SK-N-SH (cell line): ENCODE data around the gene PTK7. TPM values are rescaled to one million over a fixed set of nuclear protein-coding genes. Genes with fewer than 3 reads are reported as not detected.
A peak's percentile ranks its signal among the peaks of the same experiment; 100 is the strongest.

Experiments used
- CTCF ChIA-PET: fragments of 300-600, 350-600 bp; formaldehyde crosslinking; extraction: SDS; loops from one replicate; lab custom pipeline; 2021; lab: Yijun Ruan, JAX
- POLR2A ChIA-PET: fragments of 350-600 bp; sonication (Branson Sonifier 250); formaldehyde crosslinking; extraction: SDS; loops from one replicate; lab custom pipeline; 2020; ENCODE audit warnings: antibody characterized with exemption, inconsistent platforms; lab: Yijun Ruan, JAX
- DNase-seq: peaks from one replicate; pipeline ENCODE4 v3.0.0; 2012
- H2AFZ ChIP-seq: fragments of 200-600 bp; sonication (generic); 2 replicates; pipeline ENCODE4 v1.8.1; 2016; ENCODE audit warnings: antibody characterized with exemption, mild to moderate bottlenecking, low read depth
- H3F3A ChIP-seq: fragments of 200-600 bp; sonication (generic); replicated peaks from 2 replicates; pipeline ENCODE3; 2016; ENCODE audit warnings: antibody characterized with exemption, mild to moderate bottlenecking; ENCODE audit not compliant: insufficient read depth
- H3K27ac ChIP-seq, 2 experiments: fragments of 200-500 bp in 1 of 2; fragments of 200-600 bp in 1 of 2; sonication (Bioruptor generic) in 1 of 2; sonication (generic), shearing (Covaris generic) in 1 of 2; 2 replicates each; pipeline versions ENCODE4 v1.5.1 to v1.6.1; 2014 to 2016; ENCODE audit warnings: low read depth in 2 of 2, inconsistent platforms in 1 of 2, low read length in 1 of 2, mild to moderate bottlenecking in 1 of 2, mixed read lengths in 1 of 2
- H3K27me3 ChIP-seq: fragments of 200-600 bp; sonication (generic), shearing (Covaris generic); 2 replicates; pipeline ENCODE4 v1.6.1; 2016; ENCODE audit warnings: mixed run types; ENCODE audit not compliant: insufficient read depth
- H3K36me3 ChIP-seq, 2 experiments: fragments of 200-500 bp in 1 of 2; fragments of 200-600 bp in 1 of 2; sonication (Bioruptor generic) in 1 of 2; sonication (generic) in 1 of 2; replicated peaks in 1 of 2; 2 replicates each; pipeline versions ENCODE3 to v1.5.1; 2014 to 2016; ENCODE audit warnings: low read length in 1 of 2, mild to moderate bottlenecking in 1 of 2; ENCODE audit not compliant: insufficient read depth in 2 of 2, control insufficient read depth in 1 of 2
- H3K4me1 ChIP-seq, 2 experiments: fragments of 200-500 bp in 1 of 2; fragments of 200-600 bp in 1 of 2; sonication (Bioruptor generic) in 1 of 2; sonication (generic), shearing (Covaris generic) in 1 of 2; 2 replicates each; pipeline versions ENCODE4 v1.5.1 to v1.6.1; 2014 to 2016; ENCODE audit warnings: low read depth in 1 of 2, low read length in 1 of 2, mixed run types in 1 of 2; ENCODE audit not compliant: insufficient read depth in 2 of 2, control insufficient read depth in 1 of 2
- H3K4me2 ChIP-seq: fragments of 200-600 bp; sonication (generic), shearing (Covaris generic); 2 replicates; pipeline ENCODE4 v1.6.1; 2017; ENCODE audit warnings: mixed run types
- H3K4me3 ChIP-seq, 2 experiments: fragments of 200-500 bp in 1 of 2; fragments of 200-600 bp in 1 of 2; sonication (Bioruptor generic) in 1 of 2; sonication (generic), shearing (Covaris generic) in 1 of 2; 2 replicates each; pipeline versions ENCODE4 v1.5.1 to v1.8.1; 2014 to 2016; ENCODE audit warnings: low read depth in 2 of 2, inconsistent platforms in 1 of 2, low read length in 1 of 2, mild to moderate bottlenecking in 1 of 2, mixed read lengths in 1 of 2, moderate library complexity in 1 of 2
- H3K79me2 ChIP-seq: fragments of 200-600 bp; sonication (generic); 2 replicates; pipeline ENCODE4 v1.8.1; 2017; ENCODE audit warnings: mild to moderate bottlenecking; ENCODE audit not compliant: insufficient read depth
- H3K9ac ChIP-seq: fragments of 200-600 bp; sonication (generic); 2 replicates; pipeline ENCODE4 v1.6.1; 2017; ENCODE audit warnings: mixed run types
- H3K9me2 ChIP-seq: fragments of 200-600 bp; sonication (generic); 2 replicates; pipeline ENCODE4 v1.6.1; 2017; ENCODE audit warnings: mixed run types
- H3K9me3 ChIP-seq: fragments of 200-600 bp; sonication (generic); 2 replicates; pipeline ENCODE4 v1.6.1; 2017; ENCODE audit warnings: mixed run types, mild to moderate bottlenecking, moderate library complexity
- H4K20me1 ChIP-seq: fragments of 200-600 bp; sonication (generic); 2 replicates; pipeline ENCODE4 v1.6.1; 2017; ENCODE audit warnings: mild to moderate bottlenecking, mixed run types; ENCODE audit not compliant: insufficient read depth
- CHD2 ChIP-seq: fragments of 150-350 bp; IDR thresholded peaks from 2 replicates; pipeline ENCODE4 v1.6.1; 2018; ENCODE audit warnings: low read length; ENCODE audit not compliant: partially characterized antibody
- CTCF ChIP-seq: fragments of 200-600 bp; sonication (generic); IDR thresholded peaks from 2 replicates; pipeline ENCODE4 v1.6.1; 2017; ENCODE audit warnings: antibody characterized with exemption, mild to moderate bottlenecking, moderate library complexity
- EP300 ChIP-seq, 2 experiments: IDR thresholded peaks; 2 replicates each; pipeline versions ENCODE4 v1.4.0 to v1.6.1; 2012; ENCODE audit warnings: borderline replicate concordance in 1 of 2, low read depth in 1 of 2, low read length in 1 of 2
- GABPA ChIP-seq: IDR thresholded peaks from 2 replicates; pipeline ENCODE4 v1.4.0; 2012; ENCODE audit warnings: low read depth, mild to moderate bottlenecking
- JUND ChIP-seq: IDR thresholded peaks from 2 replicates; pipeline ENCODE4 v1.4.0; 2012
- MAX ChIP-seq: IDR thresholded peaks from 2 replicates; pipeline ENCODE4 v1.4.0; 2012; ENCODE audit warnings: low read depth
- MEF2A ChIP-seq: IDR thresholded peaks from 2 replicates; pipeline ENCODE4 v1.4.0; 2012; ENCODE audit warnings: low read depth, borderline replicate concordance
- NRF1 ChIP-seq: IDR thresholded peaks from 2 replicates; pipeline ENCODE4 v1.6.1; 2012; ENCODE audit warnings: low read depth, mild to moderate bottlenecking, low read length
- PBX3 ChIP-seq: IDR thresholded peaks from 2 replicates; pipeline ENCODE4; 2012
- POLR2AphosphoS5 ChIP-seq: IDR thresholded peaks from 2 replicates; pipeline ENCODE4 v1.6.1; 2012; ENCODE audit warnings: low read depth, low read length
- RFX5 ChIP-seq: IDR thresholded peaks from 2 replicates; pipeline ENCODE4 v1.6.1; 2012; ENCODE audit warnings: mild to moderate bottlenecking, improper control_type of control experiment, low read length
- SIN3A ChIP-seq: IDR thresholded peaks from 2 replicates; pipeline ENCODE4 v1.6.1; 2012; ENCODE audit warnings: low read depth, mild to moderate bottlenecking, low read length, moderate library complexity, borderline replicate concordance
- SMC3 ChIP-seq: IDR thresholded peaks from 2 replicates; pipeline ENCODE4 v1.6.1; 2012; ENCODE audit warnings: low read depth, low read length, improper control_type of control experiment
- WGBS: methylation state at CpG from one replicate; pipeline ENCODE4 v1.1.6; 2017; ENCODE audit warnings: low lambda C conversion rate; 5-methylcytosine and 5-hydroxymethylcytosine counted together
- polyA plus RNA-seq, 3 experiments: library from polyadenylated mRNA; depleted of rRNA; stranded (reverse); fragments of >200 nt; gene quantifications; 2 replicates each; pipeline ENCODE4 v1.2.3, GENCODE V29; 2012

The PTK7 gene
- polyA plus RNA-seq, 1 of the 3 experiments (the other 2 are of a cell fraction), result 105 TPM

- no peak for DNase-seq
- Histone ChIP-seq H3K27ac (no peak overlapping the region), H3K79me2 (no peaks in the 10 kb centered on the region), H3K4me3 (no peak overlapping the region), H2AFZ (no peak overlapping the region), H3F3A (peaks cover 9% of the 10 kb centered on the region), H3K36me3 (peaks cover 13% of the 10 kb centered on the region in 2 experiments), H3K9me3 (no peaks in the 10 kb centered on the region), H3K27me3 (no peaks in the 10 kb centered on the region), H3K9ac (no peak overlapping the region)
- CTCF ChIA-PET, result interaction anchor here (1.1 to 1.7 kb wide), 2 partner anchors 20 to 99 kb away, joined by 3 to 7 read pairs; no protein-coding TSS in a partner anchor
- POLR2A ChIA-PET, result no interaction called here
- TF ChIP-seq GABPA, result no peak
- TF ChIP-seq, all 33 proteins: peak for 0
- H3K9me2 ChIP-seq, result no peaks in the 10 kb centered on the region
- H3K4me2 ChIP-seq, result no peak overlapping the region
- peaks cover 0 to 6% of the 10 kb centered on the region in 2 experiments; a peak in 1 of 4 replicates for H3K4me1 ChIP-seq
- no peaks in the 10 kb centered on the region for H4K20me1 ChIP-seq
Observed at GRCh38 chr6:43163899-43164298, 87.8 kb downstream of the PTK7 start.

- H3K9me2 ChIP-seq, result no peaks in the 10 kb centered on the region
- peak overlapping the region; percentile 81 for H3K4me2 ChIP-seq
- WGBS, result 3% methylated on average over 18 of the region's 18 CpGs
- H3K4me3 ChIP-seq, result peak overlapping the region; percentile 65 to 84
- CTCF ChIA-PET, result interaction anchor here (0.6 to 5.2 kb wide), 10 partner anchors 10 to 268 kb away, joined by 3 to 33 read pairs (median 4); partner anchors contain the start of genes CUL9 and DNPH1
- peaks cover 18 to 30% of the 10 kb centered on the region in 2 experiments for H3K4me1 ChIP-seq
- no peaks in the 10 kb centered on the region for H3K27me3 ChIP-seq
- 0 out of 2 replicates have a peak, but pooled peaks have one; percentile 33 for TF ChIP-seq MAX
- TF ChIP-seq EP300 (IDR thresholded peaks at IDR 0.05; ENCODE audit: borderline replicate concordance in 1 of 2, low read depth in 1 of 2, low read length in 1 of 2), result no peak
- H3K79me2 ChIP-seq, result peaks cover 30% of the 10 kb centered on the region
- H3K9ac ChIP-seq, result peak overlapping the region; percentile 69
- H3K9me3 ChIP-seq, result no peaks in the 10 kb centered on the region
- POLR2A ChIA-PET, result interaction anchor here (1.0 to 1.3 kb wide), 3 partner anchors 28 to 156 kb away, joined by 3 to 6 read pairs (median 3); partner anchors contain the start of genes KLHDC3, MEA1 and RRP36
- peak; percentile 78 for DNase-seq
- peak overlapping the region; percentile 84 for H2AFZ ChIP-seq
- peaks cover 7% of the 10 kb centered on the region in 2 experiments for H3K36me3 ChIP-seq
- peaks cover 15% of the 10 kb centered on the region for H4K20me1 ChIP-seq
- peaks cover 13% of the 10 kb centered on the region for H3F3A ChIP-seq
- peak overlapping the region; percentile 87 to 91 for H3K27ac ChIP-seq
Observed at GRCh38 chr6:43170417-43170930, 94.4 kb downstream of the PTK7 start.

- DNase-seq, result peak; percentile 93
- H3K27me3 ChIP-seq, result no peaks in the 10 kb centered on the region
- peaks cover 19% of the 10 kb centered on the region for H4K20me1 ChIP-seq
- peak within 1 kb of the TSS; percentile 65 to 84 for H3K4me3 ChIP-seq
- no peaks in the 10 kb centered on the region for H3K9me2 ChIP-seq
- H3K4me1 ChIP-seq, result peaks cover 20 to 30% of the 10 kb centered on the region in 2 experiments
- H3K79me2 ChIP-seq, result peaks cover 37% of the 10 kb centered on the region
- H3K36me3 ChIP-seq, result peaks cover 13 to 14% of the 10 kb centered on the region in 2 experiments
- H3K9ac ChIP-seq, result peak within 1 kb of the TSS; percentile 87
- CTCF ChIA-PET, result interaction anchor here (0.9 to 5.2 kb wide), 13 partner anchors 8 to 269 kb away, joined by 3 to 33 read pairs (median 4); partner anchors contain the start of genes CUL9 and DNPH1
- POLR2A ChIA-PET, result interaction anchor here (1.0 to 1.3 kb wide), 5 partner anchors 11 to 198 kb away, joined by 3 to 6 read pairs (median 3); partner anchors contain the start of genes CUL9, KLHDC3, MEA1 and RRP36
- peak within 1 kb of the TSS; percentile 89 for H3K4me2 ChIP-seq
- WGBS, result under 1% methylated on average over 36 of the region's 83 CpGs
- H3K27ac ChIP-seq, result peak within 1 kb of the TSS; percentile 87 to 91
- peaks cover 13% of the 10 kb centered on the region for H3F3A ChIP-seq
- peak within 1 kb of the TSS; percentile 84 for H2AFZ ChIP-seq
- H3K9me3 ChIP-seq, result no peaks in the 10 kb centered on the region
- peak; percentile 62 for TF ChIP-seq CTCF
- no peak for TF ChIP-seq JUND
- peak; percentile 79 for TF ChIP-seq MAX
- peak; percentile 93 for TF ChIP-seq CHD2
- peak; percentile 66; the same call in 1 of the 2 replicates for TF ChIP-seq RFX5
- no peak for TF ChIP-seq MEF2A
- TF ChIP-seq SIN3A, result peak; percentile 47; the same call in 1 of the 2 replicates
- no peak for TF ChIP-seq SMC3
- peak; percentile 23; the same call in 1 of the 2 replicates for TF ChIP-seq PBX3
- TF ChIP-seq POLR2AphosphoS5, result peak; percentile 47; the same call in 1 of the 2 replicates
- TF ChIP-seq EP300 (IDR thresholded peaks at IDR 0.05; ENCODE audit: borderline replicate concordance in 1 of 2, low read depth in 1 of 2, low read length in 1 of 2), result peak; percentile 19 to 46; a peak in 1 of 4 replicates
- no peak for TF ChIP-seq NRF1
Observed at GRCh38 chr6:43170931-43171706, 95.0 kb downstream of the PTK7 start, which contains the start of gene SRF. TSS of gene SRF (plus strand) at chr6:43171269. CDS start at chr6:43171657, 388 bp downstream.
